ENCODE measurements around the gene SFT2D1.
A peak's percentile ranks its signal among the peaks of the same experiment; 100 is the strongest.

Gene SFT2D1

DNA sequence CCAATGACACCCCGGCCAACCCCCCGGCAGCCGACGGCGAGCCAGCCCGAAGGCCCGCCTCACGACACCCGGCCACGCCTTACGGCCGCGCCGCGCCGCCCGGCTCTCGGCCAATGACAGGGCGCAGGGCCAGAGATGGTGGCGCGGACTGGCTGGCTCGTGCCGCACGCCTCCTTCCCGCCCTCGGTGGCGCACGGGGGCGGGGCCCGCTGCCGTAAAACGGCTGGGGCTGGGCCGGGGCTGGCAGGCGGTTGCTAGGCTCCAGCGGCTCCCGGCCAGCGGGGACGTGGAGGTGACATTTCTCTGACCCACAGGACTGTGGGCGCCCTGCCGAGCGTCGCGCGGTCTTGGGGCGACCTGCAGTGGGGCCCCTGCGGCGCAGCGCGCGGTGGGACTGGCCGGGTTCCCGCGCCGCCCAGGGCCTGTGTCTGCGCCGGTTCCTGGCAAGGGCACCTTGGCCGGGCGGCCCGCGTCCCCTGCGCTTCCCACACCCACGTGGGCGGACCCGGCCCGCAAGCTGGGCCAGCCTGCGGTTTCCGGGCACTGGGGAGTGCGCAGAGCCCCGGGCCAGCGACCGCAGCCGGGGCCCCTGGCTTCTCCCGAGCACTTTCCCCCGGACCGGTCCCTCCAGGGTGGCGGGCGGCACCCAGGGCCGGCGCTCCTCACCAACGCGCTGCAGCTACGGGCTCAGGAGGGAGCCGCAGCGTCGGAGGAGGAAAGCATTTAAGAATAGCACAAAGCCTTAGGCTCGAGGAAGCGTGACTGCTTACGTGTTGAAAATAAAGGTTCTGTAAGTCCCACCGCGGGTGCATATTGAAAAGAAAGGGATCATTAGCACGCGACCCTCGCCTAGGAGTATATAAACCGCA, 40.8 kb upstream of the SFT2D1 start, which contains the start of gene MPC1:
Gene MPC1, minus strand, starts transcription at position 8 of the 869 bp plus-strand sequence. CDS start 64 bp downstream, outside the sequence.
- H3K4me3 ChIP-seq (ENCODE audit: low read length) = peak within 1 kb of the TSS; percentile 88
- peak; percentile 94 for DNase-seq (ENCODE audit: low read depth)
- TF ChIP-seq, protein P1, sequence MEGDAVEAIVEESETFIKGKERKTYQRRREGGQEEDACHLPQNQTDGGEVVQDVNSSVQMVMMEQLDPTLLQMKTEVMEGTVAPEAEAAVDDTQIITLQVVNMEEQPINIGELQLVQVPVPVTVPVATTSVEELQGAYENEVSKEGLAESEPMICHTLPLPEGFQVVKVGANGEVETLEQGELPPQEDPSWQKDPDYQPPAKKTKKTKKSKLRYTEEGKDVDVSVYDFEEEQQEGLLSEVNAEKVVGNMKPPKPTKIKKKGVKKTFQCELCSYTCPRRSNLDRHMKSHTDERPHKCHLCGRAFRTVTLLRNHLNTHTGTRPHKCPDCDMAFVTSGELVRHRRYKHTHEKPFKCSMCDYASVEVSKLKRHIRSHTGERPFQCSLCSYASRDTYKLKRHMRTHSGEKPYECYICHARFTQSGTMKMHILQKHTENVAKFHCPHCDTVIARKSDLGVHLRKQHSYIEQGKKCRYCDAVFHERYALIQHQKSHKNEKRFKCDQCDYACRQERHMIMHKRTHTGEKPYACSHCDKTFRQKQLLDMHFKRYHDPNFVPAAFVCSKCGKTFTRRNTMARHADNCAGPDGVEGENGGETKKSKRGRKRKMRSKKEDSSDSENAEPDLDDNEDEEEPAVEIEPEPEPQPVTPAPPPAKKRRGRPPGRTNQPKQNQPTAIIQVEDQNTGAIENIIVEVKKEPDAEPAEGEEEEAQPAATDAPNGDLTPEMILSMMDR (conservative IDR thresholded peaks at IDR 0.05; ENCODE audit: low read length) = no peak

GRCh38 chr6:166382500-166382932, 40.2 kb upstream of the SFT2D1 start:
- TF ChIP-seq, protein P1 (conservative IDR thresholded peaks at IDR 0.05; ENCODE audit: low read length) = no peak
- no peak for DNase-seq (ENCODE audit: low read depth)

GRCh38 chr6:166381733-166382499, 39.6 kb upstream of the SFT2D1 start:
- H3K4me3 ChIP-seq (ENCODE audit: low read length) = peak overlapping the region; percentile 88
- TF ChIP-seq, protein P1 (conservative IDR thresholded peaks at IDR 0.05; ENCODE audit: low read length) = peak; percentile 56

More at GRCh38 chr6:166382500-166382932, 40.2 kb upstream of the SFT2D1 start:
- H3K4me3 ChIP-seq (ENCODE audit: low read length) = peak overlapping the region; percentile 88

DNA sequence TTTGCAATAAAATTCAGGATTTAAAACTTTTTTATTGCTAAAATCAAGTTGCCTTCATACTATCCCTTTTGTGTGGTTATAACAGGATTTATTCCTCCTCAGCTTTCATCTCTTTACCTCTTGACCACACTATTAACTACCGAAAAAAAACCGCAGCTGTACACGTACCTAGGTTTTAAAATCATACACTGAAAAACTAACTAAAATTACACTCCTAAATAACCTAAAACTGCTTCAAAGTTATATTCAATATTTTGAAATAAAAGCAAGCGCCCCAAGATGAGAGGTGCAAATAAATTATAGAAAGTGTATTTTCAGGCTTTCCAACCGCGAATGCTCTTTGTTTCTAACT, 39.0 kb upstream of the SFT2D1 start:
- TF ChIP-seq, protein P1 (conservative IDR thresholded peaks at IDR 0.05; ENCODE audit: low read length) = no peak
- DNase-seq (ENCODE audit: low read depth) = no peak
- peak overlapping the region; percentile 88 for H3K4me3 ChIP-seq (ENCODE audit: low read length)

More at GRCh38 chr6:166381733-166382499, 39.6 kb upstream of the SFT2D1 start:
- peak; percentile 35 for DNase-seq (ENCODE audit: low read depth)

GRCh38 chr6:166379800-166380199, 37.5 kb upstream of the SFT2D1 start:
- no peak for DNase-seq (ENCODE audit: low read depth)
- H3K4me3 ChIP-seq (ENCODE audit: low read length) = no peak overlapping the region
- TF ChIP-seq, protein P1 (conservative IDR thresholded peaks at IDR 0.05; ENCODE audit: low read length) = no peak

- no peak overlapping the region for H3K4me3 ChIP-seq (ENCODE audit: low read length)
- DNase-seq (ENCODE audit: low read depth) = no peak
- TF ChIP-seq, protein P1 (conservative IDR thresholded peaks at IDR 0.05; ENCODE audit: low read length) = no peak
Measured at GRCh38 chr6:166379103-166379586, 36.8 kb upstream of the SFT2D1 start.

Data from AG10803 (cell line).